Activated CD8-positive, alpha-beta memory T cell treated with anti-CD3 and anti-CD28 coated beads, Interleukin-2, amount 50 U/mL, for 24 hours (primary cell): ENCODE results near the gene MIF.
"Not testable (repeated sequence)": the region's sequence is repeated elsewhere in the genome, so short reads cannot be mapped to it uniquely, and the experiment has no call there.

Experiments used
- DNase-seq: peaks from one replicate; pipeline ENCODE4 v3.0.0-alpha.2; 2020; ENCODE audit errors: extremely low read depth

Gene MIF

GRCh38 chr22:23903328-23903971, 9.3 kb downstream of the MIF start:
- DNase-seq = no peak

GRCh38 chr22:23904573-23905254, 10.5 kb downstream of the MIF start:
- DNase-seq = no peak

- no peak for DNase-seq
Observed at GRCh38 chr22:23906641-23907040, 12.5 kb downstream of the MIF start.

- DNase-seq = not testable (repeated sequence)
Observed at GRCh38 chr22:23907423-23907822, 13.2 kb downstream of the MIF start.

GRCh38 chr22:23908587-23909205, 14.5 kb downstream of the MIF start:
- DNase-seq = no peak

- no peak for DNase-seq
Observed at GRCh38 chr22:23909296-23909898, 15.2 kb downstream of the MIF start.

GRCh38 chr22:23910496-23911190, 16.5 kb downstream of the MIF start:
- DNase-seq = no peak

- no peak for DNase-seq
Observed at GRCh38 chr22:23911318-23911980, 17.3 kb downstream of the MIF start.

- DNase-seq = no peak
Observed at GRCh38 chr22:23912293-23912903, 18.2 kb downstream of the MIF start.

GRCh38 chr22:23913306-23913660, 19.1 kb downstream of the MIF start:
- DNase-seq = no peak

GRCh38 chr22:23913661-23914353, 19.6 kb downstream of the MIF start:
- peak; percentile 99 for DNase-seq

- DNase-seq = no peak
Observed at GRCh38 chr22:23915290-23915689, 21.1 kb downstream of the MIF start.

GRCh38 chr22:23920267-23920611, 26.1 kb downstream of the MIF start:
- DNase-seq = not testable (repeated sequence)

- DNase-seq = not testable (repeated sequence)
Observed at GRCh38 chr22:23921586-23922201, 27.5 kb downstream of the MIF start.

GRCh38 chr22:23922921-23923320, 28.7 kb downstream of the MIF start:
- no peak for DNase-seq

GRCh38 chr22:23925020-23925606, 30.9 kb downstream of the MIF start:
- no peak for DNase-seq

GRCh38 chr22:23926561-23926960, 32.4 kb downstream of the MIF start:
- no peak for DNase-seq

- no peak for DNase-seq
Observed at GRCh38 chr22:23938328-23939016, 44.3 kb downstream of the MIF start.

- DNase-seq = no peak
Observed at GRCh38 chr22:23939017-23939357, 44.8 kb downstream of the MIF start.
